H1 (cell line): ENCODE measurements around the gene TECRL. TPM values are rescaled to one million over a fixed set of nuclear protein-coding genes. Genes with fewer than 3 reads are reported as not detected.

Source experiments
- SAP30 ChIP-seq: fragments of 300-600 bp; sonication (generic); IDR thresholded peaks from 2 replicates; pipeline ENCODE4 v1.7.1; 2012; ENCODE audit warnings: low read length, moderate library complexity, mild to moderate bottlenecking, inconsistent platforms; ENCODE audit not compliant: insufficient read depth, insufficient replicate concordance
- polyA plus RNA-seq, 7 experiments: library from polyadenylated mRNA; depleted of rRNA in 3 of 7; stranded (reverse) in 5 of 7; unstranded in 2 of 7; fragments of >200 nt in 5 of 7; fragments of 200-250 nt in 2 of 7; gene quantifications; 1 replicate in 5 of 7; 2 replicates in 1 of 7; 4 replicates in 1 of 7; pipeline versions ENCODE4 v1.2.1 to v1.2.3, GENCODE V29; 2011 to 2013; ENCODE audit warnings: missing spikeins in 2 of 7, mixed read lengths in 2 of 7
- total RNA-seq: library from RNA; stranded (reverse); fragmentation: NEBNext Ultra II Directional; extraction: Animal tissue kit (Norgen Biotek cat#: 25700); gene quantifications from 2 replicates; pipeline ENCODE4 v1.2.1, GENCODE V29; 2021

TECRL gene
- total and polyA plus RNA-seq, 2 of the 8 experiments (the other 6 are each of a cell fraction or from before 2014, with no cell fraction given), result not detected

DNA sequence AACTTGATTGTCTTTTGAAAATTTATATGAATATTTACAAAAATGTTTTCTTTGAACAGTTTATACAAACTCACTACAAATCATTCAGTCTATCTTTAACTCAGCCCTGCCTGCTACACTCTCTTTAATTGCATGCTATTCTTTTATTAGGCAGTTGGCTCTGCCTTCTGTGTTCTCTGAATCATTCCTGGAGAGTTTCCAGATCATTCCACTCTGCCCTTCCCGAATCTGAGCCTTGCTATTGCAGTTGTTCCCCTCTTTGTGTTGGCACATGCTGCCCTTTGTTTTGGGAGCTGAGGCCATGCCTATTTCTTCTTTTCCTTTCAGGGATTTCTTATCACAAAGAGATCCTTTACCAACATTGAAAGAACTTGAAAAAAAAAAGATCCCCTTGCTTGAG is 8.7 kb upstream of the TECRL start (continued):
- TF ChIP-seq SAP30, result no peak
